MG63 (cell line): ENCODE results near the gene CCDC57. TPM values are rescaled to one million over a fixed set of nuclear protein-coding genes. Genes with fewer than 3 reads are reported as not detected.

Experiments used
- DNase-seq: peaks from one replicate; pipeline ENCODE4 v3.0.0-alpha.2; 2020
- H3K27me3 ChIP-seq: fragments of 250-450 bp; sonication (Bioruptor Pico); 2 replicates; pipeline ENCODE4 v1.5.1; 2020; ENCODE audit warnings: mild to moderate bottlenecking, moderate library complexity
- H3K36me3 ChIP-seq: fragments of 250-450 bp; sonication (Bioruptor Pico); 2 replicates; pipeline ENCODE4 v1.5.1; 2020; ENCODE audit warnings: mild to moderate bottlenecking, moderate library complexity
- H3K4me3 ChIP-seq: fragments of 250-450 bp; sonication (Bioruptor Pico); 2 replicates; pipeline ENCODE4 v1.5.1; 2020; ENCODE audit warnings: mild to moderate bottlenecking, moderate library complexity
- H3K9me3 ChIP-seq: fragments of 250-450 bp; sonication (Bioruptor Pico); 2 replicates; pipeline ENCODE4 v1.5.1; 2020; ENCODE audit warnings: mild to moderate bottlenecking, moderate library complexity
- total RNA-seq: library from RNA; depleted of rRNA; stranded (reverse); fragments of >200 nt; shearing (Covaris generic); gene quantifications from 2 replicates; pipeline ENCODE4 v1.2.3, GENCODE V29; 2014; ENCODE audit warnings: low replicate concordance

The CCDC57 gene
- total RNA-seq, 1 experiment from 2014 or later = 8.2 TPM

DNA sequence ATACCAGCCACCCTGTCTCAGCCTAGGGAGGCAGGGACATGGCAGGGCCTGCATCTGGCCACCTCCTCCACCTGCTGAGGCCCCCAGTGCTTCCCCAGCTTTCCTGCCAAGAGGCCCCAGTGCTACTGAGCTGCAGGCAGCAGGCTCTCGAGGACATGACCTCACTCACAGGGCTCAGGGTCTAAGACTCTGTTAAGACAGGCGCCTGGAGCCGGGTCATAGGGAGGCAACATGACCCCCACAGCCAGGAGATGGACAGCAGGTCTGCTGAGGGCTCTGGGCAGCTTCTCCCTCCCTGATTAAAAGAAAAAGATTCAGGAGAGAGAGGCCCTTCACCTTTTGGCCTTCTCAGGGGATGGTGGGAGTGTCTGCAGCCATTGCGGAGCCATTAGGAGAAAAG lies 91.4 kb downstream of the CCDC57 start:
- H3K36me3 ChIP-seq = peaks cover 5% of the 10 kb centered on the region
- H3K27me3 ChIP-seq = no peaks in the 10 kb centered on the region
- no peaks in the 10 kb centered on the region for H3K9me3 ChIP-seq
- no peak for DNase-seq
- H3K4me3 ChIP-seq = no peak overlapping the region

DNA sequence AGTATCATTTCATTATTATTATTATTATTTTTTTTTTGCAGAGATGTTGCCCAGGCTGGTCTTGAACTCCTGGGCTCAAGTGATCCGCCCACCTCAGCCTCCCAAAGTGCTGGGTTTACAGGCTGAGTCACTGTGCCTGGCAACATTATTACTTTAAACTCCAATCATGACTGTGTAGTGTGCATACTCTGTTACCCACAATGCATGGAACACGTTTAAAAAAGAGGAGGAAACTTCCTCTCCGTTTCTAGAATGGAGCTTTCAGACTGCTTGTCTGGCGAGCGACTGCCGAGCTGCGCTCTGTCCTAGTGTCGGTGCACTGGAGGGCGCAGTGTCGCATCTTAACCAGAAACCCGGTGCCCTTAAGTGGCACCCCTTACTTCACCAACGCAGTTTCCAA lies 92.5 kb downstream of the CCDC57 start:
- H3K9me3 ChIP-seq = no peaks in the 10 kb centered on the region
- H3K36me3 ChIP-seq = peaks cover 5% of the 10 kb centered on the region
- peak; percentile 40 for DNase-seq
- H3K27me3 ChIP-seq = no peaks in the 10 kb centered on the region
- H3K4me3 ChIP-seq = no peak overlapping the region

DNA sequence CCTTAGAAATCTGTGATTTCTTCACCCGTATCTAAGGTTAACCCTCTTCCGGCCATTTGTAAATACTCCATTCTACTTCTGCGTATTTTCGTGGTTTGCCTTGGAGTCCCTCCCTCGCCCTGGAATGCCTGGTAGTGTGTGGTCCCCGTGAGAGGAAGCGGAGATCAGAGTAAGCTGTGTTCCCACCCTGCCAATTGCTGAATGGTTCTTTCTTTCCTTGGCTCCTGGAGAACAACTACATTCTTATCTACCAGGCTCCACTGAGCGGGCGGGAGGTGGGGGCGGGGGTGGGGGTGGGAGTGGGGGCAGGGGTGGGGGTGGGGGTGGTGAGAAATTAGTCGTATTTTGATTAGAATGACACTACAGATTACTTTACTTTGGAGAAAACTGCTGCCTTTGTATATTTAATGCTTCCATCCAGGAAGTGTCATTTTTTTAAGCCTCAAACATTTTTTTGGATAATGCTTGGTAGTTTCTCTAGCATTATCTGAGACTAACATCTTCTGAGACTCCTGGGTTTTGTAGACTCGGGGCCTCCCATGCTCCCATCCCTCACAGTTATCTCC lies 93.7 kb downstream of the CCDC57 start:
- H3K9me3 ChIP-seq = no peaks in the 10 kb centered on the region
- peaks cover 5% of the 10 kb centered on the region for H3K36me3 ChIP-seq
- no peak for DNase-seq
- no peaks in the 10 kb centered on the region for H3K27me3 ChIP-seq
- no peak overlapping the region for H3K4me3 ChIP-seq

DNA sequence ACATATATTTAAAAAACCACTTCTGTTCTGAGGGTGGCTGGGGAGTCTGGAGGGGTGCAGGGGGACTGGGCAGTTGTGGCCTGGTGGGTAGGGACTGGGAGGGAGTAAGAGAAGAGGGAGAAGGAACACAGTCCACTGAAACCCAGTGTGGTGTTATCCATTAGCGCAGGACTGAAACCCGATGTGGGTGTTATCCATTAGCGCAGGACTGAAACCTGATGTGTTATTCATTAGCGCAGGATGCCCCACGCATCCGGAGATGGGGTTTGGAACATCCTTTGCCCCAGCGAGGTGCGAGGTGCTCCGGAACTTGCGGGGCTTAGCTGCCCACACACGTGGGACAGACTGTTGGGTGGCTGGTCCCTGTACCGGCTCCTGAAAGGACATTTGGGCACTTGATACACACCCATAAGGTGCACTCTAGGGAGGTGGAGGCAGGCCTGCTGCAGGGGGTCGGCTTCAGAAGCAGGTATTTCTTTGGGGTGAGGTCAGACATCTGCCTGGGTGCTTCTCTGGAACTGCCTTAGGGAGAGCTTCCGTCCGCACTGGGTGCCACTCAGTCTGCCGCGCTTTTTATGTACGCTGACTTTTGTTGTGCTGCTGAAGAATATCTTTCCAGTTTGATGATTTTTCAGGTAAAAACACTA lies 94.4 kb downstream of the CCDC57 start:
- no peaks in the 10 kb centered on the region for H3K9me3 ChIP-seq
- DNase-seq = no peak
- no peak overlapping the region for H3K4me3 ChIP-seq
- no peaks in the 10 kb centered on the region for H3K27me3 ChIP-seq
- peaks cover 2% of the 10 kb centered on the region for H3K36me3 ChIP-seq

DNA sequence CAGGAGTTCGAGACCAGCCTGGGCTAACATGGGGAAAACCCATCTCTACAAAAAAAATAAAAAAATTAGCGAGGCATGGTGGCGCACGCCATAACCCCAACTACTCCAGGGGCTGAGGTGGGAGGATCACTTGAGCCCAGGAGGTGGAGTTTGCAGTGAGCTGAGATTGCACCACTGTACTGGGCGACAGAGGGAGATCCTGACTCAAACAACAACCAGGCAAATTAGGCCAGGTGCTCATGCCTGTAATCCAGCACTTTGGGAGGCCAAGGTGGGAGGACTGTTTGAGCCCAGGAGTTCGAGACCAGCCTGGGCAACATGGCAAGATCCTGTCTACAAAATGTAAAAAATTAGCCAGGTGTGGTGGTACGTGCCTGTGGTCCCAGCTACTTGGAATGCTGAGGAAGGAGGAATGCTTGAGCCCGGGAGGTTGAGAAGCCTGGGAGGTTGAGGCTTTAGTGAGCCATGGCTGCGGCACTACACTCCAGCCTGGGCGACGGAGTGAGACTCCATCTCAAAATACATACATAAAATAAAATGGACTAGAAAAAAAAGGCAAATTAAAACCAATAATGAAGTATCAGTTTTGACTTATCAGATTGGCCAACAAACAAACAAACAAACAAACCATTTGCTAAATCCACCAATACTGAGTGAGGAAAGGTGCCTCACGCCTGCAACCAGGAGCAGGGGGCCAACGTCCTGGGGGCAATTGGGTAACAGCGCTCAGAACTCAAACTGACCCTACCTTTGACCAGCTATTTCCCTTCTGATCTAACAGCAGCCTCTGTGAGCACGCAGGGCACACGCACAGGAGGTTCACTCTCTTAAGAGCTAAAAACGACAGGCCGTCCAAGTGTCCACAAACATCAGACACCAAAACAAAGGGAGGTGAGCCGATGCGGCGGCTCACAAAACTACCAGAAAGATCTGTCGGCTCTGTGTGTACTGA lies 95.2 kb downstream of the CCDC57 start:
- Histone ChIP-seq H3K27me3 (no peaks in the 10 kb centered on the region), H3K4me3 (no peak overlapping the region), H3K9me3 (no peaks in the 10 kb centered on the region), H3K36me3 (peaks cover 4% of the 10 kb centered on the region)
- no peak for DNase-seq

DNA sequence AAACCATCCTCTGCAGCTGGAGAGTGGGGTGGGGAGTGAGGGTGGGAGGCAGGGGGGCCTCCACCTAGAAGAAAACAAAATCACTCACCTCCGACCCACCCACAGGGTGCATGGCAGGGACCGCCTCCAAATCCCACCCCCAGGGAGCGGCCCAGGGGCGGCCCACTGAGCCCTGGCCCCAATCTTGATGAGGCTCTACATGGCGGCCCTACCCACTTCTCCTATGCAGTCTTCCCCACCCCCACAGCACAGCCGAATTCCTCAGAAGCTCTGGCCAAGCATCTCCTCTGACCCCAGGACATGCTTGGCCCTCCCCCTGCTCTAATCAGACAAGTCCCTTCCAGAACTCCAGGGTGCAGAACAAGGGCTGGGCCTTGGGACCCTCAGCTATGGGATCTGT lies 96.4 kb downstream of the CCDC57 start:
- DNase-seq = no peak
- Histone ChIP-seq H3K36me3 (peaks cover 4% of the 10 kb centered on the region), H3K9me3 (no peaks in the 10 kb centered on the region), H3K4me3 (no peak overlapping the region), H3K27me3 (no peaks in the 10 kb centered on the region)

DNA sequence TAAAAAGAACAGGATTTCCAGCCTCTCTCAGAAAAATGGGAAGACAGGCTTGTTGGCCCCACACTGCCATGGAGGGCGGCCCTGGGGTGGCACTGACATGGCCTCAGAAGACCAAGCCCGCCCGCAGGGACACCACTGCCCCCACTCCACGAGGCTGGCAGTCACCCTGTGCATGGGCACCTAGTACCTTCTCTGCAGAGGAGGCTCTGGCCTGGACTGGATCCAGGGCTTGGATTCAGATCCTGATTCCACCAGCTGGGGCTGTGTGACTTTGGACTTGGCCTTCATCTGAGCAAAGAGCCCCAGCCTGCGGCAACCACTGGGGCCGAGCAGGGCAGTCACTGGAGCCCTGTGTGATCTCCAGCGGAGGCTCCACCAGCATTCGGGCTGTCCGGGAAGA lies 97.8 kb downstream of the CCDC57 start:
- H3K9me3 ChIP-seq = no peaks in the 10 kb centered on the region
- H3K36me3 ChIP-seq = peaks cover 6% of the 10 kb centered on the region; the same call in 1 of the 2 replicates
- no peak overlapping the region for H3K4me3 ChIP-seq
- DNase-seq = no peak
- H3K27me3 ChIP-seq = no peaks in the 10 kb centered on the region

DNA sequence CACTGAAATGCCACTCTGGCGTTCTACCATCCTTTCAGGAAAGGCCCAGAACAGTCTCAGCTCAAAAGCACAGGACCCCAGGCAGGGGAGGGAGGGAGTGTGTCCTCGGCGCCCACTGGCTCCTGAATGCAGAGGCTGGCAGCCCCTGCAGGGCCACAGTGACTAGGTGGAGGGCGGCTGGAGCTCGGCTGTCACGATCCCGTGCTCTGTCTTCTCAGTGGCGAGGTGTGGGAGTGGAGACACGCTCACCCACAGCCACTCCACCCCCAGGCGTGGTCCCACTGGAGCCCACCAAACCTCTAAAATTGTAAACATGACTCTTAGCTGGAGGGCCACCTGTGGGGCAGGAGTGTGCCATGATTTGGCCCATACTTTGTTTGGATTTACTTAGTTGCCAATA lies 98.2 kb downstream of the CCDC57 start:
- no peak for DNase-seq
- Histone ChIP-seq H3K27me3 (no peaks in the 10 kb centered on the region), H3K9me3 (no peaks in the 10 kb centered on the region), H3K4me3 (no peak overlapping the region), H3K36me3 (peaks cover 6% of the 10 kb centered on the region; the same call in 1 of the 2 replicates)

DNA sequence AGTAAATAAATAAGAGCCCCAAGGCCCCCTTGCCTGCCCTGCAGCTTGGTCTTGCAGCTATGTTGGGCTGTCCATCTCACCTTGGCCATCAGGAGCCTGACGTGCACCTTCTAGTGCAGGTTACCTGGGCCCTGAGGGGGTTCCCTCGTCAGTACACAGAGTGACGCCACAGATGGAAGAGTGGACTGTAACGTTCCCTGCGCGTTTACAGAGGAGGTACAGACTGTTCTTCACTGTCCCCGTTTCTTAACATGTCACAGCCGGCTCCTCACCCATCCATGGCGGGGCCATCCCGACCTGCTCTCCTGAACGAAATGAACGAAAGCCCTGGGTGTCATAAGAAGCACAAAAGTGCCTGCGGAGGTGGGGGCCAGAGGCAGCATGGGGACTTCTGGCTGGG lies 98.7 kb downstream of the CCDC57 start:
- no peaks in the 10 kb centered on the region for H3K9me3 ChIP-seq
- no peak overlapping the region for H3K4me3 ChIP-seq
- DNase-seq = no peak
- no peaks in the 10 kb centered on the region for H3K27me3 ChIP-seq
- H3K36me3 ChIP-seq = peaks cover 6% of the 10 kb centered on the region; the same call in 1 of the 2 replicates

DNA sequence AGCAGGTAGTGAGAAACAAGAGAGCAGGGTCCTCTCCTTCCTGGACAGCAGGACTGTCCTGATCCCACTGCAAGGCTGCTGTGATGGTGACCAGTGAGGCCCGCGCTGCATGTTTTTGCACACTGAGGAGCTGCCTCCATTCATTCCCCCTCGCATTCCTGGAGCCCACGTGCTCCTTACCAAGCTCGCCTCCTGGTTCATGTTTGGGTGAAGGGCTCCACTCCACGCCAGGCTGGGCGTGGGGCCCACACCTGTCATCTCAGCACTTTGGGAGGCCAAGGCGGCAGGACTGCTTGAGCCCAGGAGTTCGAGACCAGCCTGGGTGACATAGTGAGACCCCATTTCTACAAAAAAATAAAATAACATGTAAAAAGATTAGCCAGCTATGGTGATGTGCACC lies 99.2 kb downstream of the CCDC57 start:
- Histone ChIP-seq H3K27me3 (no peaks in the 10 kb centered on the region), H3K9me3 (no peaks in the 10 kb centered on the region), H3K36me3 (peaks cover 7% of the 10 kb centered on the region; the same call in 1 of the 2 replicates), H3K4me3 (no peak overlapping the region)
- DNase-seq = no peak

DNA sequence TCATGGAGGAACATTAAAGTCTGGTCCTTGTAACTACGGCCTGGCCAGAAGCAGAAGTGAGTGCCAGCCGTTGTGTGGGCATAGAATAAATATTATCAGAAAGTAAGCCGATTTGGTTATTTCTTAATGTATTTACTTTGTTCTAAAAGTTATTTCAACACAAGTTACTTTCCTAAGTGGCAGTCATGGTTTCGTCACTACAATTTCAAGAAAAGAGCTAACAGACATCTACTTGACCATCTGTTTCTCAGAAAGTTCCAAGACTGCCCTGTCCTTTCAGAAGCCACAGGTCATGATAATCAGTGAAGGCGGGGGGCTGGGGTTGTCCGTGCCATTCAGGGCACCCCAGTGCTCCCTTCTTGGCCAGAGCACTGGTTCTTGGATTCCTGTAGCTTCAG lies 99.7 kb downstream of the CCDC57 start:
- no peak for DNase-seq
- Histone ChIP-seq H3K27me3 (no peaks in the 10 kb centered on the region), H3K4me3 (no peak overlapping the region), H3K9me3 (no peaks in the 10 kb centered on the region), H3K36me3 (peaks cover 9% of the 10 kb centered on the region; the same call in 1 of the 2 replicates)

DNA sequence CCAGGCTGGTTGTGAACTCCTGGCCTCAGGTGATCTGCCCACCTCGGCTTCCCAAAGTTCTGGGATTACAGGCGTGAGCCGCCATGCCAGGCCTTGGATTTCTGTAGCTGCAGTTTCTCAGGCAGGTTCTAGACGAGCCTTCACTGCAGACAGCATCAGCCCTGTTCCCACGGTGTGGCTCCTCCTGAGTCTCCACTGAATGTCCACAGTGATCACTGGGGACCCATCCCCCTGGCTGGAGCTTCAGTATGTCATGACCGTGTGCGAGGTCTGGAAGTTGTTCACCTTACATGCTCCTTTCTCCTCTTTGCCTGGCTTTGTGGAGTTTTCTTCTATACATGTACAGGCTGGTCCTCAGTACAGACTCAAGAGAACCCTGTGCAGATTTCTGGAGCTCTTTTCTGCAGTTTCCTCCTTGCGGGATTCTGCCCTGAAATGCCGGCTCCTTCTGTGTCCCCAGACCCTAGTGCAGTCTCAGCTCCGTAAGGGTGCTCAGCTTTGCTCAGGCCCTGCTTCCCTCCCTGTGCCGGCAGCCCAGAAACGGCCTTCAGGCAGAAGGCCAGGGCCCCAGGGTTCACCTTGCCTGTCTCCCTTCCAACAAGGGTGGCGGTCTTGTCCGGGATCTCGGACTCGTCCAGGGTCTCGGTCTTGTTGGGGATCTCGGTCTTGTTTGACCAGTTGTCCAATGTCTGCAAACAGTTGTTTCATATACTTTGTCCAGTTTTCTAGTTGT lies 100.3 kb downstream of the CCDC57 start:
- Histone ChIP-seq H3K4me3 (no peak overlapping the region), H3K9me3 (no peaks in the 10 kb centered on the region), H3K36me3 (peaks cover 9% of the 10 kb centered on the region; the same call in 1 of the 2 replicates), H3K27me3 (no peaks in the 10 kb centered on the region)
- no peak for DNase-seq

DNA sequence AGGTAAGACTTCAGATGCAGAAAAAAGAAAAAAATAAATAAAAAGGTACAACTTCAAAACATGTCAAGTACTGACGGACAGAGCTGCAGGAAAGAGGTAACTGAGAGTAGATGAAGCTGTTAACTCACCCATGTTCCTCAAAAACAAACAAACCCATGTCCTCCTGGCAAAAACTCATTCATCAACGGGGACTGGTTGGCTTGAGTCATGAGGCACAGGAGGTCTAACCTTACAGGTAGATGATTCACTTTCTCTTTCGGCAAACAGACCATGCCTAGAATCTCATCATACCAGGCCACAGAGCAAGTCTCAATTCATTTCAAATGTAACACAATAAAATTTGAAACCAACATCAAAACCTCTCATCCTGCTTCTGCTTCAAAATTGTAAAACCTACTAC lies 102.3 kb downstream of the CCDC57 start:
- Histone ChIP-seq H3K9me3 (no peaks in the 10 kb centered on the region), H3K4me3 (no peak overlapping the region), H3K27me3 (no peaks in the 10 kb centered on the region), H3K36me3 (peaks cover 9% of the 10 kb centered on the region; the same call in 1 of the 2 replicates)
- no peak for DNase-seq

DNA sequence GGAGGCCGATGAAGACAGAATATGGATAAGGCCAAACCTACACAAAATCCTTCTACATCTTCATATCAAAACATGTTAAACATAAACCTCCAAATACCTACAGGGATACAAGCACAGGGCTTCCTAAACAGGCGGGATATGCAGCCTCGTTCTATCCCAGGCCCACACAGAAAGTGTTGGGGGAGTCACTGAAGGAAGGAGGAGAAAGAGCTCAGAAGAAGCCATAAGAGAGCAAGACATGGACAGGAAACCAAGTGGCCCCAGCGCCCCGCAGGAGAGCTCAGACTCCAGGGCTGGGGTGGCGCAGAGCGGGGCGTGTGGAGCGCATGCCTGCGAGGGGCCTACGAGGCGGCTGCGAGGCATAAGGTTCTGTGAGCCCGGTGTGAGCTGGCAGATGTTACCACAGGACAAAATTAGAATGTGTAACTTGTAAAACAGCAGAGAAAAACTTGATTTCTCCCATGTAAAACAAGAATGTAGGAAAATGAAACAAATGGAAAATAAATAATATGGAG lies 103.6 kb downstream of the CCDC57 start:
- Histone ChIP-seq H3K9me3 (no peaks in the 10 kb centered on the region), H3K27me3 (no peaks in the 10 kb centered on the region), H3K36me3 (peaks cover 9% of the 10 kb centered on the region; the same call in 1 of the 2 replicates), H3K4me3 (no peak overlapping the region)
- DNase-seq = no peak

DNA sequence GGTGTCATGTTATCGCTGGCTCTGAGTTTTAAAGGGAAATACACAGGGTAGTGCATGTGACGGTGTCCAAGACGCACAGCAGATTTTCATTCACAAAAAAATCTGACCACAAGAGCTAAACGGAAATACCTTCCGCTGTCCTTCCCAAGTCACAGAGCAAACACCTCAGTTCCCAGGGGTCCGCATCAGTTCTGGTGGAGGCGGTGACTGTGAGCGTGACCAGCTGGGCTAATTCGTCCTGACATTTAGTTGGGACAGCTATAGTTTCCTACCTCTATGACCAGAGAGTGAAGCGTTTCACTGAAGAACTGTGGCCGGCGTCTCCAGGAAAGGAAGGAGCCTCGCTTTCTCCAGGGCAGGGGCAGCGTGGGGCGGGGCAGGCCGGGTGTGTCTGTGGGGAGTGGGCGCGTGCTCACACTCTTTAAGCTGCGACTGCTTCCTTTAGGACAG lies 104.1 kb downstream of the CCDC57 start:
- Histone ChIP-seq H3K9me3 (no peaks in the 10 kb centered on the region), H3K4me3 (no peak overlapping the region), H3K36me3 (peaks cover 9% of the 10 kb centered on the region; the same call in 1 of the 2 replicates), H3K27me3 (no peaks in the 10 kb centered on the region)
- DNase-seq = no peak

DNA sequence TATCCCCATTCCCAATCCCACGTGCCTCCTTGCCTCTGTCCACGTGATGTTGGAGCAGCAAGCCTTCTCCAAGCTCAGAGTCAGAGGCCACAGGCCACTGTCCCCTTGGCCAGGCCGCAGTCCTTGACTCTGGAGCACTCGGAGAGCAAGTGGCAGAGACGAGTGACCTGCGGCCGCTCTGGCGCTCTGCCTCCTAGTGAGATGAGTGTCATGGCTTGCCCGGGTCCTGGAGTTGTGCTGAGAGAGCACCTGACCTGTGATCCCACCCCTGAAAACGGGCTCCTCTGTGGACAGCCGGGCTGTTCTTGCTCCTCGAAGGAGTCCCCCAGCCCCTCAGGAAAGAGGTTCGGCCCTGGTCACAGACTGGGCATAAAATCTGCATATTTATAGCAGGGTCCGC lies 104.6 kb downstream of the CCDC57 start:
- Histone ChIP-seq H3K9me3 (no peaks in the 10 kb centered on the region), H3K27me3 (no peaks in the 10 kb centered on the region), H3K4me3 (no peak overlapping the region), H3K36me3 (peaks cover 9% of the 10 kb centered on the region; the same call in 1 of the 2 replicates)
- no peak for DNase-seq
